Gastrocnemius medialis (tissue), 4 donors: ENCODE results near the gene MTA1. TPM values are rescaled to one million over a fixed set of nuclear protein-coding genes. Genes with fewer than 3 reads are reported as not detected.

ENCODE experiments used
- ATAC-seq, 2 donors: fragments of 150-250 bp; one replicate each; pipeline ENCODE4 v1.9.1; 2016
- DNase-seq, 2 donors: peaks; one replicate each; pipeline ENCODE4 v3.0.0-alpha.2; 2019
- H3K27ac ChIP-seq, 4 donors: fragments of 200-600 bp; sonication (generic); 1 replicate in 1 of 4; 2 replicates in 3 of 4; pipeline ENCODE4 v1.5.1; 2016 to 2018; ENCODE audit warnings: mild to moderate bottlenecking in 2 of 4, moderate library complexity in 1 of 4
- H3K27me3 ChIP-seq, 3 donors: fragments of 200-600 bp; sonication (generic) in 2 of 3; 1 replicate in 1 of 3; 2 replicates in 2 of 3; pipeline versions ENCODE4 v1.5.1 to v1.6.0; 2016 to 2019; ENCODE audit warnings: mild to moderate bottlenecking in 1 of 3, moderate library complexity in 1 of 3
- H3K36me3 ChIP-seq, 2 donors: fragments of 200-600 bp; sonication (generic) in 1 of 2; one replicate each; pipeline ENCODE4 v1.5.1; 2017 to 2018
- H3K4me1 ChIP-seq, 2 donors: fragments of 200-600 bp; sonication (generic) in 1 of 2; one replicate each; pipeline ENCODE4 v1.5.1; 2016 to 2017; ENCODE audit warnings: mild to moderate bottlenecking in 2 of 2
- H3K4me3 ChIP-seq, 4 donors: fragments of 200-600 bp; sonication (generic) in 3 of 4; 1 replicate in 1 of 4; 2 replicates in 3 of 4; pipeline ENCODE4 v1.5.1; 2016 to 2019; ENCODE audit warnings: mild to moderate bottlenecking in 2 of 4
- H3K9me3 ChIP-seq, 3 donors: fragments of 200-600 bp; sonication (generic) in 2 of 3; 1 replicate in 1 of 3; 2 replicates in 2 of 3; pipeline ENCODE4 v1.5.1; 2016 to 2019
- CTCF ChIP-seq, 5 experiments: fragments of 450-650 bp in 3 of 5; fragments of 200-600 bp in 2 of 5; sonication (generic) in 2 of 5; IDR thresholded peaks in 4 of 5; conservative IDR thresholded peaks in 1 of 5; 1 replicate in 4 of 5; 2 replicates in 1 of 5; pipeline ENCODE4 v1.5.1; 2016 to 2019; ENCODE audit warnings: antibody characterized with exemption in 5 of 5, mild to moderate bottlenecking in 3 of 5, moderate library complexity in 3 of 5
- POLR2A ChIP-seq, 2 donors: fragments of 450-650 bp; IDR thresholded peaks; one replicate each; pipeline ENCODE4 v1.6.1; 2017; ENCODE audit warnings: antibody characterized with exemption in 2 of 2, mild to moderate bottlenecking in 2 of 2, moderate library complexity in 2 of 2
- in situ Hi-C, 4 donors: fragments of 200-750 bp; cut with MboI; loops; one replicate each; pipeline versions ENCODE4 v1.15.0 to v1.8.0; 2017; ENCODE audit warnings: low sequenced_read_pairs in 4 of 4
- intact Hi-C: fragments of 100-400 bp; cut with DNase I; formaldehyde crosslinking; loops from one replicate; pipeline ENCODE4 v1.15.1; 2023; ENCODE audit warnings: low total_unique reads
- total RNA-seq, 4 donors: library from RNA; depleted of rRNA; stranded (reverse); fragments of >200 nt; gene quantifications; one replicate each; pipeline versions ENCODE4 v1.1.0 to v1.2.3, GENCODE V29; 2016

Gene MTA1
- total RNA-seq, 4 donors from 2014 or later: 18.2 to 30.8 (median 28.2) TPM

- in situ Hi-C loops (no loop called here), intact Hi-C loops (loop anchor here (2.0 kb wide), 1 partner anchor 20 kb away; no protein-coding TSS in a partner anchor)
- Histone ChIP-seq H3K4me3 (no peak overlapping the region), H3K4me1 (peaks cover 0 to 6% of the 10 kb centered on the region in 2 donors), H3K27me3 (no peaks in the 10 kb centered on the region), H3K9me3 (no peaks in the 10 kb centered on the region), H3K27ac (no peak overlapping the region), H3K36me3 (peaks cover 0 to 32% of the 10 kb centered on the region in 2 donors)
- TF ChIP-seq CTCF (IDR thresholded peaks at IDR 0.05 in 4 of 5, conservative IDR thresholded peaks at IDR 0.05 in 1 of 5) (no peak), POLR2A (IDR thresholded peaks at IDR 0.05) (no peak)
- ATAC-seq (no peak), DNase-seq (no peak)
Measured at GRCh38 chr14:105386581-105387529, 32.8 kb upstream of the MTA1 start.

- peaks cover 0 to 25% of the 10 kb centered on the region in 2 donors for H3K36me3 ChIP-seq
- no peak overlapping the region for H3K4me3 ChIP-seq
- intact Hi-C loops: loop anchor here (2.0 kb wide), 1 partner anchor 19 kb away; no protein-coding TSS in a partner anchor
- H3K27me3 ChIP-seq: no peaks in the 10 kb centered on the region
- TF ChIP-seq POLR2A (IDR thresholded peaks at IDR 0.05): no peak
- TF ChIP-seq CTCF (IDR thresholded peaks at IDR 0.05 in 4 of 5, conservative IDR thresholded peaks at IDR 0.05 in 1 of 5): no peak
- peaks cover 0 to 6% of the 10 kb centered on the region in 2 donors for H3K4me1 ChIP-seq
- H3K27ac ChIP-seq: no peak overlapping the region
- DNase-seq (no peak), ATAC-seq (no peak)
- no peaks in the 10 kb centered on the region for H3K9me3 ChIP-seq
- in situ Hi-C loops: no loop called here
Measured at GRCh38 chr14:105387530-105387922, 32.1 kb upstream of the MTA1 start.

- no peaks in the 10 kb centered on the region for H3K27me3 ChIP-seq
- in situ Hi-C loops (no loop called here), intact Hi-C loops (no loop called here)
- peaks cover 0 to 6% of the 10 kb centered on the region in 2 donors for H3K4me1 ChIP-seq
- no peak for ATAC-seq
- no peak for TF ChIP-seq CTCF (IDR thresholded peaks at IDR 0.05 in 4 of 5, conservative IDR thresholded peaks at IDR 0.05 in 1 of 5)
- TF ChIP-seq POLR2A (IDR thresholded peaks at IDR 0.05): no peak
- peaks cover 0 to 23% of the 10 kb centered on the region in 2 donors for H3K36me3 ChIP-seq
- H3K27ac ChIP-seq: no peak overlapping the region
- DNase-seq: no peak
- no peaks in the 10 kb centered on the region for H3K9me3 ChIP-seq
- H3K4me3 ChIP-seq: no peak overlapping the region
Measured at GRCh38 chr14:105388110-105388951, 31.3 kb upstream of the MTA1 start.

GRCh38 chr14:105388976-105389375, 30.7 kb upstream of the MTA1 start:
- in situ Hi-C loops: no loop called here
- no peak for DNase-seq
- TF ChIP-seq POLR2A (IDR thresholded peaks at IDR 0.05) (no peak), CTCF (IDR thresholded peaks at IDR 0.05 in 4 of 5, conservative IDR thresholded peaks at IDR 0.05 in 1 of 5) (no peak)
- Histone ChIP-seq H3K4me3 (no peak overlapping the region), H3K4me1 (peaks cover 0 to 6% of the 10 kb centered on the region in 2 donors), H3K27ac (peak overlapping the region in 1 of 4 donors; percentile 50), H3K27me3 (no peaks in the 10 kb centered on the region), H3K36me3 (peaks cover 0 to 16% of the 10 kb centered on the region in 2 donors), H3K9me3 (no peaks in the 10 kb centered on the region)
- ATAC-seq: no peak
- intact Hi-C loops: loop anchor here (1.0 kb wide), 1 partner anchor 39 kb away; no protein-coding TSS in a partner anchor
